ENCODE measurements around the gene MTHFSD. TPM values are rescaled to one million over a fixed set of nuclear protein-coding genes. Genes with fewer than 3 reads are reported as not detected.

MTHFSD gene
- total RNA-seq, 1 experiment from 2014 or later = 11.9 TPM

- TF ChIP-seq EZH2 (IDR thresholded peaks at IDR 0.05; ENCODE audit: low read length, unreplicated experiment) (no peak), EZH2phosphoT487 (IDR thresholded peaks at IDR 0.05; ENCODE audit: borderline replicate concordance, low read length) (no peak), CTCF (conservative IDR thresholded peaks at IDR 0.05; ENCODE audit: low read depth, low read length) (no peak)
- Histone ChIP-seq H3K9ac (ENCODE audit: low read length) (no peak overlapping the region), H3K4me1 (ENCODE audit: insufficient read depth, low read length) (peaks cover 13% of the 10 kb centered on the region), H3F3A (ENCODE audit: low read length, unreplicated experiment) (no peaks in the 10 kb centered on the region), H3K9me2 (replicated peaks; ENCODE audit: low read length) (no peaks in the 10 kb centered on the region), H3K27me3 (ENCODE audit: low read length) (no peaks in the 10 kb centered on the region), H3K9me3 (ENCODE audit: low read length) (no peaks in the 10 kb centered on the region), H3K79me2 (ENCODE audit: low read length) (peaks cover 14% of the 10 kb centered on the region), H3K27ac (ENCODE audit: low read length) (no peak overlapping the region), H3K36me3 (ENCODE audit: low read depth, low read length) (no peaks in the 10 kb centered on the region), H4K20me1 (ENCODE audit: low read length) (no peaks in the 10 kb centered on the region), H3K4me3 (ENCODE audit: low read length) (no peak overlapping the region), H2AFZ (ENCODE audit: low read length) (no peak overlapping the region), H3K4me2 (ENCODE audit: low read length) (no peak overlapping the region)
- intact Hi-C loops (cut with micrococcal nuclease) = no loop called here
- no TSS peak for BruUV-seq (replicated peaks)
- ATAC-seq (no peak), DNase-seq (no peak)
- POLR2A ChIA-PET (ENCODE audit: unreplicated experiment) = no interaction called here
- CTCF ChIA-PET = no interaction called here
Observed at GRCh38 chr16:86572606-86573005, 17.6 kb upstream of the MTHFSD start.

- no peaks in the 10 kb centered on the region for H3K36me3 ChIP-seq (ENCODE audit: low read depth, low read length)
- no peak for DNase-seq
- H3K27me3 ChIP-seq (ENCODE audit: low read length) = no peaks in the 10 kb centered on the region
- no peak for ATAC-seq
- H3K4me2 ChIP-seq (ENCODE audit: low read length) = no peak overlapping the region
- H2AFZ ChIP-seq (ENCODE audit: low read length) = no peak overlapping the region
- peaks cover 8% of the 10 kb centered on the region for H3K4me1 ChIP-seq (ENCODE audit: insufficient read depth, low read length)
- no TSS peak for BruUV-seq (replicated peaks)
- ChIA-PET POLR2A (ENCODE audit: unreplicated experiment) (no interaction called here), CTCF (no interaction called here)
- no peak overlapping the region for H3K9ac ChIP-seq (ENCODE audit: low read length)
- intact Hi-C loops (cut with micrococcal nuclease) = no loop called here
- no peaks in the 10 kb centered on the region for H3F3A ChIP-seq (ENCODE audit: low read length, unreplicated experiment)
- H3K27ac ChIP-seq (ENCODE audit: low read length) = no peak overlapping the region
- TF ChIP-seq EZH2 (IDR thresholded peaks at IDR 0.05; ENCODE audit: low read length, unreplicated experiment) (no peak), EZH2phosphoT487 (IDR thresholded peaks at IDR 0.05; ENCODE audit: borderline replicate concordance, low read length) (no peak)
- H3K9me3 ChIP-seq (ENCODE audit: low read length) = no peaks in the 10 kb centered on the region
- H3K79me2 ChIP-seq (ENCODE audit: low read length) = peaks cover 9% of the 10 kb centered on the region
- no peaks in the 10 kb centered on the region for H4K20me1 ChIP-seq (ENCODE audit: low read length)
- H3K9me2 ChIP-seq (replicated peaks; ENCODE audit: low read length) = no peaks in the 10 kb centered on the region
- no peak overlapping the region for H3K4me3 ChIP-seq (ENCODE audit: low read length)
Observed at GRCh38 chr16:86572041-86572521, 17.0 kb upstream of the MTHFSD start.

GRCh38 chr16:86571530-86571915, 16.5 kb upstream of the MTHFSD start:
- BruUV-seq (replicated peaks) = no TSS peak
- CTCF ChIA-PET = no interaction called here
- intact Hi-C loops (cut with micrococcal nuclease) = no loop called here

More at GRCh38 chr16:86571530-86571915, 16.5 kb upstream of the MTHFSD start:
- Histone ChIP-seq H3K4me2 (ENCODE audit: low read length) (no peak overlapping the region), H4K20me1 (ENCODE audit: low read length) (no peaks in the 10 kb centered on the region), H3K4me3 (ENCODE audit: low read length) (no peak overlapping the region), H3K27me3 (ENCODE audit: low read length) (no peaks in the 10 kb centered on the region), H3K36me3 (ENCODE audit: low read depth, low read length) (no peaks in the 10 kb centered on the region), H3K9me2 (replicated peaks; ENCODE audit: low read length) (no peaks in the 10 kb centered on the region), H3K27ac (ENCODE audit: low read length) (no peak overlapping the region), H3K79me2 (ENCODE audit: low read length) (peaks cover 4% of the 10 kb centered on the region), H3K9me3 (ENCODE audit: low read length) (no peaks in the 10 kb centered on the region), H2AFZ (ENCODE audit: low read length) (no peak overlapping the region), H3K4me1 (ENCODE audit: insufficient read depth, low read length) (peaks cover 7% of the 10 kb centered on the region), H3K9ac (ENCODE audit: low read length) (no peak overlapping the region), H3F3A (ENCODE audit: low read length, unreplicated experiment) (no peaks in the 10 kb centered on the region)
- DNase-seq (no peak), ATAC-seq (no peak)
- POLR2A ChIA-PET (ENCODE audit: unreplicated experiment) = no interaction called here
- TF ChIP-seq EZH2phosphoT487 (IDR thresholded peaks at IDR 0.05; ENCODE audit: borderline replicate concordance, low read length) = no peak
